NCI-H2196 treated with DMSO at 0.1 percent for 48 hours (cell line): ENCODE measurements around the gene DNAJB2.
A peak's percentile ranks its signal among the peaks of the same experiment; 100 is the strongest.

ENCODE experiments used
- DNase-seq: peaks from one replicate; lab custom pipeline; 2025; ENCODE audit not compliant: unreplicated experiment; lab: John Stamatoyannopoulos, UW

DNAJB2 gene

GRCh38 chr2:219279151-219279915 lies at the start of gene DNAJB2:
Gene DNAJB2 (plus strand): TSS chr2:219279366. CDS start chr2:219279834, 468 bp downstream.
- peak; percentile 96 for DNase-seq

- no peak for DNase-seq
Observed at GRCh38 chr2:219230059-219230540, 49.1 kb upstream of the DNAJB2 start.

GRCh38 chr2:219234331-219234730 lies 44.8 kb upstream of the DNAJB2 start:
- DNase-seq, result no peak

- DNase-seq, result no peak
Observed at GRCh38 chr2:219243291-219243761, 35.8 kb upstream of the DNAJB2 start.

- no peak for DNase-seq
Observed at GRCh38 chr2:219244789-219245147, 34.4 kb upstream of the DNAJB2 start.

GRCh38 chr2:219245148-219245898 lies 33.8 kb upstream of the DNAJB2 start, which contains the start of the genes GLB1L and STK16:
Gene GLB1L (minus strand): TSS chr2:219245444. CDS start chr2:219243573, 1,871 bp downstream.
Gene STK16 (plus strand): TSS chr2:219245479. CDS start chr2:219246000, 521 bp downstream.
- peak; percentile 64 for DNase-seq

- no peak for DNase-seq
Observed at GRCh38 chr2:219245899-219246230, 33.3 kb upstream of the DNAJB2 start.

- no peak for DNase-seq
Observed at GRCh38 chr2:219246559-219246958, 32.6 kb upstream of the DNAJB2 start.

- no peak for DNase-seq
Observed at GRCh38 chr2:219247678-219248642, 31.2 kb upstream of the DNAJB2 start.

- DNase-seq, result no peak
Observed at GRCh38 chr2:219248845-219249202, 30.3 kb upstream of the DNAJB2 start.

GRCh38 chr2:219249203-219249980 lies 29.8 kb upstream of the DNAJB2 start:
- peak; percentile 71 for DNase-seq

- DNase-seq, result no peak
Observed at GRCh38 chr2:219250049-219250781, 29.0 kb upstream of the DNAJB2 start.

- no peak for DNase-seq
Observed at GRCh38 chr2:219251656-219252055, 27.5 kb upstream of the DNAJB2 start.

GRCh38 chr2:219252084-219252483 lies 27.1 kb upstream of the DNAJB2 start:
- DNase-seq, result no peak

- no peak for DNase-seq
Observed at GRCh38 chr2:219252570-219252899, 26.6 kb upstream of the DNAJB2 start.

GRCh38 chr2:219252900-219253752 lies 26.0 kb upstream of the DNAJB2 start, which contains the start of gene TUBA4B:
Gene TUBA4B (plus strand): TSS chr2:219253243. CDS start chr2:219253408, 165 bp downstream.
- DNase-seq, result peak; percentile 11

GRCh38 chr2:219253753-219254589 lies 25.2 kb upstream of the DNAJB2 start, which contains the start of gene TUBA4A:
Gene TUBA4A (minus strand): TSS chr2:219253918. CDS start chr2:219253858, 60 bp downstream.
- DNase-seq, result peak; percentile 51
